NCI-H1092 (cell line): Measurements from ENCODE around the gene CASTOR2.
"Not testable (repeated sequence)": the region's sequence is repeated elsewhere in the genome, so short reads cannot be mapped to it uniquely, and the experiment has no call there.

Source experiments
- DNase-seq: peaks from one replicate; lab custom pipeline; 2025; lab: John Stamatoyannopoulos, UW

CASTOR2 gene

DNA sequence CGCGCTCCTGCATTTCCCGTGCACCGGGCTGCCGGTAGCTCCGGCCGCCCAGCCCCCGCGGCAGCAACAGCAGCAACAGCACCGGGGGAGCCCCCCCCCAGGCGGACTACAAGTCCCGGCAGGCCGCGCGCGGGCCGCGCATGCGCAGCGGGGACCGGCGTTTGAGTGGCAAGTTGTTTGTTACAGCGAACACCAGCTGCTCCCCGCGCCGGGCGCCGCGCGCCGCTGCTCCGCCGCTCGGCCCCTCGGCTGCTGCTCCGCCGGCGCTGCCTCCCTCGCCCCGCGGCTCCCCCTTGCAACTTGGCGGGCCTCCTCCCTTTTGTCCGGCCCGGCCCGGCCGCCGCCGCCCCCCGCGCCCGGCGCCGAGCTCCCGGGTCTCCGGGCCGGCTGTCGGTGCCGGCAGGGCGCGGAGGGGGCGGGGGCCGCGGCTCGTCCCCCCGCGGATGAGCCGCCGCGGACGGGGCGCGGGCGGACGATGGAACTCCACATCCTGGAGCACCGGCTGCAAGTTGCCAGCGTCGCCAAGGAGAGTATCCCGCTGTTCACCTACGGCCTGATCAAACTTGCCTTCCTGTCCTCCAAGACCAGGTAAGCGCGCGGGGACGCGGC lies at the start of gene CASTOR2:
Gene CASTOR2 (plus strand): TSS at position 195 of the 609 bp plus-strand sequence. CDS start 281 bp downstream, at position 476.
- not testable (repeated sequence) for DNase-seq

DNA sequence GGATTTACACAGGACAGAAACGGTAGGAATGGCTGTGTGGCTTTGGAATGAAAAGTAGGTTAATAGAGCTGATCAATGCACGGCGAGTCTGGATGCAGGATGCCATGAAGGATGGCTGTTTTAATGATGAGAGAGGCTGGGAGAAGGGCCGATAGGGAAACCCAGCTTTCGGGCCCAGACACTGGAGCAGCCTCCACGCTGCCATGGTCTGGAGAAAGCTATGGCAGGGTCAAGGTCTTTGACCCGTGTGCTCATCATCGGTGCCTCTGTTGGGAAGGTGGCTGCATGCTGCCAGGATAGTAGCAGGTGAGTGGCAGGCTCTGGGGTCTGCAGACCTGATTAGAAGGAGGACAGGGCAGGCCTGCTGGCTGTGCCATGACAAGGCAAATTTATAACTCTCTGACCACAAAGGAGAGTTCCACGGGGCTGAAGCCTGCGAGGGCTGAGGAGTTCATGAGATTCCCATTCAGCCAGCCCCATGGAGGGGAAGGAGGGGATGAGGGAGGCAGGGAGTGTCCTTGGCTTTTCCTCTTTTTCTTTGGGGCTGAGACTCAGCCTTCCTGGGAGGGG lies 42.1 kb upstream of the CASTOR2 start:
- not testable (repeated sequence) for DNase-seq

DNA sequence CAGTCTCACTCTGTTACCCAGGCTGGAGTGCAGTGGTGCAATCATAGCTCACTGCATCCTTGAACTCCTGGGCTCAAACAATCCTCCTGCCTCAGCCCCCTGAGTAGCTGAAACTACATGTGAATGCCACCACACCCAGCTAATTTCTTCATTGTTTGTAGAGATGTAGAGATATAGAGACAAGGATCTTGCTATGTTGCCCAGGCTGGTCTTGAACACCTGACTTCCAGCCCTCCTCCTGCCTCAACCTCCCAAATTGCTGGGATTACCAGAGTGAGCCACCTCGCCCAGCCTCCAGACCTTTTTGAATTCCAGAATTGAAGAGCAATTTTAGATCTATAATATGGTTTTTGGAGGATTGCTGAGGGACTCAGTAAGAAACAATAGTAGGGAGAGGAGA lies 40.9 kb upstream of the CASTOR2 start:
- DNase-seq, result not testable (repeated sequence)

DNA sequence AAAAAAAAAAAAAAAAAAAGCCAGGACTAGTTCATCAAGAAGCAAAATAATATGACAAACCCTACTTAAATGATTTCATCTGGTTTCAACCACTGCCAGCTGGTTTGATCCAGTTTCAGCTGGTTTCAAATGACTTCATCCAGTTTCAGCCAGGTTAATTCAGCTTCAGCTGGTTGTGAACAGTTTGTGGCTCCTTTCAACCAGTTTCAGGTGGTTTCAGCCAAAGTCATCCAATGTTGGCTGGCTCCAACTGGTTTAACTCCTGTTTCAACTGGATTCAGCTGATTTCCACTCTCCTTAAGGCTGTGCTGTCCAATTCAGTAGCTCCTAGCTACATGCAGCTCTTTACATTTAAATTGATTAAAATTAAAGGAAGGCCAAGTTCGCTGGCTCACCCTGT lies 37.5 kb upstream of the CASTOR2 start:
- not testable (repeated sequence) for DNase-seq

DNA sequence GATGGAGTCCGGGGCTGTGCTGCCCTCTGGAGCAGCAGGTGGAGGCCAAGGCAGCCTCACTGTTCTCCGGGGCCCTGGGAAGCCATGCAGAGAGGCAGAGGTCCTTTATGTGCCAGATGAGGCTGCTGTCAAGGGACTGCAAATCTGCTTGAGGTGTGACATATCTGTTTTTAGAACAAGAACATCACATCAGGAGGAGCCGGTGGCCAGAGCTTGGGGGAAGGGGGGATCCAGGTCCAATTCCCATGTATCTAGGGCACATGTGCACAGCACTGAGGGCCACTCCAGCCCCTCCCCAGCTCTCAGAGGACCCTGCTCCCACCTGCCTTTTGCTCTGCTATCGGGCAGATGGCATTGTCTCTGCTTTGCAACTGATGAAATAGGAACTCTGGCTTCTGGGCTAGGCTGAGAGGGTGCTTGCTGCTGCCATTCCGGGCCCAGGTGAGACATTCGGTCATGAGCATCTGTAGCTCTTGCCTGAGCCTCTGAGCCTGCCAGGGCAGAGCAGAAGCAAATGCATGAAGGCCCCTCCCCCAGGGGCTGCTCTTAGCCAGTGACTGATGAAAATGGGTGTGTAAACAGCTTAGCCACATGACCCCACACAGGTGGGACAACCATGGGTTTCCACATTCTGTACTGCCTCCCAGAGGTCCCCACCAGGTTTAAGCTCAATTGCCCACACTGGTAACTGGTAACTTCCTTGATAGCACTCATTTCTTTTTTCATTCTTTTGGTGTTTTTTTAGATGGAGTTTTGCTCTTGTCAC lies 32.8 kb upstream of the CASTOR2 start:
- DNase-seq, result not testable (repeated sequence)

DNA sequence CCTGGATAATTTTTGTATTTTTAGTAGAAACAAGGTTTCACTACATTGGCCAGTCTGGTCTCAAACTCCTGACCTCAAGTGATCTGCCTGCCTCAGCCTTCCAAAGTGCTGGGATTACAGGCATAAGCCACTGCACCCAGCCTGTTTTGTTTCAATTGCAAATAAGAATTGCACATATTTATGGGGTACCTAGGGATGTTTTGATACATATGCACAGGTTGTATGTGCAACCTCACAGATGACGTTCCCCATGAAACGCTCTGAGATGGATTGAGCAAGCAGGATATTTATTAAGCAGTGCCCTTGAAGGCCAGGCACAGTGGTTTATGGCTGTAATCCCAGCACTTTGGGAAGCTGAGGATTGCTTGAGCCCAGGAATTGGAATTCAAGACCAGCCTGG lies 25.1 kb upstream of the CASTOR2 start:
- not testable (repeated sequence) for DNase-seq

DNA sequence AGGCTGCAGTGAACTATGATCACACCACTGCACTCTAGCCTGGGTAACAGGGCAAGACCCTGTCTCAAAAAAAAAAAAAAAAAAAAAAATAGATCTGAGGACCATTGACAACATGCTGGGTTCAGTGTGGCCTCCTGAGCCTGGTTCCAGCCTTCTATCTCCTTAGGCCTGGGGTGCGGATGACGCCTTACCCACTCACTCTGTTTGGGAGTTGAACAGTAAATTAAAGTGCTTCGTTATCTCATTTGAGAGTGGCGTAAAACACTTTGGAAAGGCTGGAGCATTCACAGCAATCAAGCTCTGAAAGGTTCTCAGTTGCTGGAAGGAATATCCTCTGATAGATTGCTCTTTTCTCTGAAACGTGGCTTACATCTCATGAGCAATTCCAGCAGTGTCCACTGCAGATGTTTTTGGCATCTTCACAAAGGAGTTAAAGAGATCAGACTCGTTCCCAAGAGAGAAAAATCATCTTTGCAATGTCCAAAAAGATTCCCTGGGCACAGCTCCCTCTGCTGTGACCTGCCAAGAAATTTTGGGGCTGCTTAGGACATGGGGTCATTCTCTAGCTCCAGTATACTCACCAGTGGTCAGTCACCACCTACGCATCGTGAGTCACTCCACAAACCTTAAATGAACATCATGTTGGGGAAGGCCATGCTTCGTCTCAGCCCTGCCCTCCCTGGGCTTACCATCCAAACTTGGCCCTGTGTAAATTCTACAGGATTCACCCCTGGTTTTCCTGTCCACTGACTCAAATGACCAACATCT lies 23.0 kb upstream of the CASTOR2 start:
- DNase-seq, result not testable (repeated sequence)

DNA sequence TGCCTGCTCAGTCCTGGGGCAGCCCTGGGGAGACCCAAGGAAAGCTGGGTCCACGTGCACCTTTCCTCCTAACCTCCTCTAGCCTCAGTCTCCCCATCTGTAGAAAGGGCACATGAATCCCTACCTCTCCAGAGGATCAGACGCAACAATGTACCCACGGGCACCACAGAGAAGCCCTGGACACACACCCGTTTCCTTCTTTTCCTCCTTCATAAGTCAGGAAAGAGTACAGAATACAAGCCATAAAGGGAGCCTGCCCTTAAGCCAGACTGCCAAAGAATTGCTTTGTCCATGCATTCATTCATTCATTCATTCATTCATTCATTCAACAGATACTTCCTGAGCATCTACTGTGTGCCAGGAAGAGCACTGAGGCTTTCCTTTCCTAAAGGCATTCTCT lies 20.6 kb upstream of the CASTOR2 start:
- DNase-seq, result not testable (repeated sequence)

DNA sequence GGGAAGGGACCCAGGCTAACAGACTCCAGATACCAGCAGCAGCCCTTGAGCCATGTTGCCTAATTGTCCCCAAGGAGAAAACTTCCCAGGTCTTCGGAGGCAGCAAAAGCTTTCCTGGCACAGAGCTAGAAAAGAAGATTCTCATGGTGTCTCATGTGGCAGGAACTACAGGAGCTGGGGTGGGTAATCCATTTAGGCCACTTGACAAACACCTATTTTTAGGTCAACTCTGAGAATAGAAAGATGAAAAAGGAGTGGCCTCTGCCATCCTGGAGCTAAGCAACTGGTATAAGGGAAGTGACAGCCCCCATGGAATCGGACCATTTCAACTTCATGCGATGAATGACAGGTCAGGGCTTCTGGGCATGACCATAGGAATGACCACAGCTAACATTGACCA lies 16.8 kb upstream of the CASTOR2 start:
- not testable (repeated sequence) for DNase-seq

DNA sequence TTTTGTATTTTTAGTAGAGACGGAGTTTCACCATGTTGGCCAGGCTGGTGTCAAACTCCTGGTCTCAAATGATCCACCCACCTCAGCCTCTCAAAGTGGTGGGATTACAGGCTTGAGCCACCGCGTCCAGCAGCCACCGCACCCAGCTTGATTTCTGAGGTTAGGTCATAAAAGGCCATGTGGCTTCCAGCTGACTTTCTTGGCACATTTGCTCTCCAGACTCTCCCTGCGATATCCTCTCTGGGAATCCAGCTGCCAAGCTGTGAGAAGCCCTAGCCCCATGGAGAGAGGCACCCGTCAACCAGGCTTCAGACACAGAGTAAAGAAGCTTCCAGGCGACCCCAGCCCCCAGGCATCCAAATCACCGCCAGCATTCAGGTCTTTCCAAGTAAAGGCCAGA lies 10.7 kb upstream of the CASTOR2 start:
- DNase-seq, result not testable (repeated sequence)

DNA sequence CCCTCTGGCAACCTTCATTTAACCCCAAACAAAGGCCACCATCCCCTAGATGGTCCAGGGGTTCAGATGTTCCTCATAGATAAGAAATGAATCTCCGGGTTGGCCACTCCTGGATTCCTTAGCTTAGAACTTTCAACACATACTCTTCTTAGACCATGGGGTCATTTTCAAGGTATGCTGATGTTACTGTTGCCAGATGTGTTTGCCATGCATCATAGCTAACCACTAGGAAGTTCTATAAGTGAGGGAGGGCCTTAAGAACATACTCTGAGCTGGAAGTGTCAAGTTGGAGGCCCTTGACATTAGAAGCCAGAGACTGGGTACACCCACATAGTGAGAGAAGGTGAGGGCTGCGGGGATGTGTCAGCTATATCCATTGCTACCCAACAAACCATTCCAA lies 6.2 kb upstream of the CASTOR2 start:
- not testable (repeated sequence) for DNase-seq

DNA sequence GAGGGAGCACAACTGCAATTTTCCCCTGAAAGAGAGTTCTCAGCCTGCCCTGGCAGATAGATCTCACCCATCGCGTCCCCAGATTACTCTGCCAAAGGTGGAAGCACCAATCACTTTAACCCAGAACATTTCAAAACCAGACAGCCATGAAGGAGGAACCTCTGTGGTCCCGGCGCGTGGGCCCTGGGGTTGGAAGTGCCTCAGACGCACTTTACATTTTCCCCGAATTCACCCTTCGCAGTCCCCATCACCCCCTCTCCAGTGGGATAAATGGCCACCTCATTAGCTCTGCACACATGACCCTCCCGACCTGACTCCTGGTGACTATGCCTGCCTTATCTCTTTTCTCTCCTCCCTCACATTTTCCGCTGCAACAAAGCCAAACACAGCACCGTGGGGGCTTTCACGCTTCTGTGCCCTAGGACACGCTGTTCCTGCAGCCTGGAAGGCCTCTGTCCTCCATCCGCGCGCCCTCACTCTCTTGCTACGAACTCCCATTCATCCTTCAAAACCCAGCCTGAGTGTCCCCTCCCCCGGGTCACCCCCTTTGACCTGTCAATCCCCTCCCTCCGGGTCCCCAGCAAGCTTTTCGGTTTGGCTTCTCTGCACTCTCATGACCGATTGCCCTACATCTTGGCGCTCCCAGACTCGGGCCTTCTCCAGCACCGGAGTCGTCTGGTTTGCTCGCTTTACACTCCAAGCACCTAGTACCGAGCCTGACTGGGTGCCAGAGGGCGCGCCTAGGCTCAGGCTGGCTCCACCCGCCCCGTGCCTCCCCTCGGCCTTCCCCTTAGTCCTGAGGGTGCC lies 598 bp upstream of the CASTOR2 start:
- DNase-seq, result not testable (repeated sequence)

DNA sequence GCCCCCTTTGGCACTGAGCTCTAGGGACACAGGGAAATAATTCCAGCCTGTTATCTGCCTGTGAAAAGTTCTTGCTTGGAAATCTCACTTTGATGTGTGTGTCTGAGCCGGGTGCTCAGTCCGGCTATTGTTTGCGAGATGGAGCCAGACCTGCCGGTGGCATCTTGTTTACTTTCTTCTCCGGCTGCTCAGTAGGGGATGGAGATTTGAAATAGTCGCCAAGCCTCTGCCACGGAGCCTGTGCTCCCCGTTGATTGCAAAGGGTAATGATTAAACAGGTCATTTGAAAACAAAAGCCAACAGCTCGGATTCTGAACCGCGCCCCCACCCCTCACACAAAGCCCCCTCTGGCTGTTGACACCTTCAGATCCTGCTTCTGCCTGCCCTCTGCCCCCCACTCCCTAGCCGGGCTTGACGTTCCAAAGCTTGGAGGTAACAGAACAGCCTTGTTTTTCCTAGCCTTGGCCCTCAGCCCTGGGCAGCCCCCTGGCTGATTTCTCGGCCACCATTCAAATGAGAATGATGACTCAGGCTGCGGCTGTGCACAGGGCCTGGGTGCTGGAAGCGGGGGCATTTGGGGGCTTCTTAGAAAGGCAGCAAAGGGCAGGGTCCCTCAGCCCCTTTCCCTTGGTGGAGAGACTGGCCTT lies 1.8 kb downstream of the CASTOR2 start:
- not testable (repeated sequence) for DNase-seq

DNA sequence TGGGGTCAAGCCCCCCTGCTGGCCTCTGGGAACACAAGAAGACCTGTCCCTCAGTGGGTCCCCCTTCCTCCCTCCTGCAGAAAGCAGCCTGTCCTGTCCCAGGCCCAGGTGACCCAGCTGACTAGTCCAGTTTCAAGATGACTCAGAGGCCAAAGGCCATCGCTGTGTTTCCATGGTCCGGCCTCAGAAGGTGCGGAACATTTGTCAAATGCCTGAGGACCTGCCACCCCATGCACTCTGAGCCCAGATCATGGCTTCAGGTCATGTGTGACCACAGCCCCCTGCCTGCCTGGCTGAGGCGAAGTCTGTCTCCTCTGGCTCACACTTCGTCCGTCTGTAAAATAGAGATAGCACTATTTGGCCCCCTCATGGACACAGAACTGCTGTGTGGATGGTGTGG lies 2.4 kb downstream of the CASTOR2 start:
- DNase-seq, result not testable (repeated sequence)

DNA sequence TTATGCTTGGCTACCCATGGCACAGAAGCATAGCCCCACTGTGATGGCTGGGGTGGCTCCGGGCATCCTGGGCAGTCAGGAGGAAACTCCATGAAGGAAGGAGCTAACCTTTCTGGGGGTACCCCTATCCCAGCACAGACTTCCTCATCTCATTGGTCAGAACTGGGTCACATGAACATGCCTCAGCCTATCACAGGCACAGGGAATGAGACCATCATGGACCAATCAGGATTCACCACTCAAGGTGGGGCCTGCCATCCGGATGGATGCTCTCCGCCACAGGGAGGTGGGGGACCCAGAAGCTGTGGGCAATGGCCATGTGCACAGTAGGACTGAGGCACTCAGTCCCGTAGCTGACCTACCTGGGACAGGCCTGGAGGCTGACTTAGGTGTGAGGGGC lies 6.9 kb downstream of the CASTOR2 start:
- DNase-seq, result not testable (repeated sequence)

DNA sequence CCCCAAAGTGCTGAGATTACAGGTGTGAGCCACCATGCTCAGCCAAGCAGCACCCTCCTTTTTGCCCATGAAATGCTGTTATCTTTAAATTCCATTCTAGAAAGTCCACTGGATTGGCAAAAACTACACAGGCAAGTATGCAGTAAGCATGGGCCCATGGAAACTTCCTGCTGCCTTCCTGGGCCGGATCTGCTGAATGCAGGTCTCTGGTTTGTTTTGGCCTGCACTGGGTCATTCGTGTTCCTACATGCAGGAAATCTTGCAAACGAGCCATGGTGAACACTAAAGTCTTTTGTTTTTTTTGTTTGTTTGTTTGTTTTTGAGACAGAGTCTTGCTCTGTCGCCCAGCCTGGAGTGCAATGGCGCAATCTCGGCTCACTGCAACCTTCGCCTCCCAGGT lies 7.9 kb downstream of the CASTOR2 start:
- DNase-seq, result not testable (repeated sequence)

DNA sequence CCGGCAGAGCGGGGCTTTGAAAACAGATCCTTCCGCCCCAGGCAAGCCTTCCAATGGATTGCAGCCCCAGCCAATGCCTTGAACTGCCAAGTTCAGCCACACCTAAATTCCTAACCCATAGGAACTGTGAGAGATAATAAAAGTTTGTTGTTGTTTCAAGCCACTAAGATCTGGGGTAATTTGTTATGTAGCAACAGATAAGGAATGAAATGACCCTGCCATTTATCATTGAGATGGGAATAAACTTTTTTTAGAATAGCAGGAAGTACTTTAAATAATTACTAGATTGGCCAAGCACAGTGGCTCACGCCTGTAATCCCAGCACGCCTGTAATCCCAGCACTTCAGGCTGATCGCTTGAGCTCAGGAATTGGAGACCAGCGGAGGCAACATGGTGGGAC lies 11.5 kb downstream of the CASTOR2 start:
- not testable (repeated sequence) for DNase-seq

DNA sequence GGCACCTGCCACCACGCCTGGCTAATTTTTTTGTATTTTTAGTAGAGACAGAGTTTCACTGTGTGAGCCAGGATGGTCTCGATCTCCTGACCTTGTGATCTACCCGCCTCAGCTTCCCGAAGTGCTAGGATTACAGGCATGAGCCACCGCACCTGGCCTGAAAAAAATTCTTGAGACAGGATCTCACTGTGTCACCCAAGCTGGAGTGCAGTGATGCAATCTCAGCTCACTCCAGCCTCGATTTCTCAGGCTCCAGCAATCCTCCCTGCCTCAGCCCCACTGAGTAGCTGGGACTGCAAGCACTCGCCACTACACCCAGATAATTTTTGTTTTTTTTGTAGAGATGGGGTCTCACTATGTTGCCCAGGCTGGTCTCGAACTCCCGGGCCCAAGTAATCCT lies 13.0 kb downstream of the CASTOR2 start:
- DNase-seq, result not testable (repeated sequence)

DNA sequence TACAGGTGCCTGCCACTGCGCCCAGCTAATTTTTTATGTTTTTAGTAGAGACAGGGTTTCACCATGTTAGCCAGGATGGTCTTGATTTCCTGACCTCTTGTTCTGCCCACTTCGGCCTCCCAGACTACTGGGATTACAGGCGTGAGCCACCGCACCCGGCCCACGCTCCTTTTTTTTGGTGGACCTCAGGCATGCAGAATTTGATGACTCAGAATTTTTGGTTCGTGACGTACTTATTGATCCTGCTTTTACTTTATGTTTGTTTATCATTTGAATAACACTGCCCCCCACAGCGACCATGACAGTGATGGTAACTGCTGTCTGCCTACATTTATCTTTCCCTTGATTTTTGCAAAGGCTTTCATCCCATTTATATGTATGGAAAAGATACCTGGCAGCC lies 23.9 kb downstream of the CASTOR2 start:
- DNase-seq, result not testable (repeated sequence)

DNA sequence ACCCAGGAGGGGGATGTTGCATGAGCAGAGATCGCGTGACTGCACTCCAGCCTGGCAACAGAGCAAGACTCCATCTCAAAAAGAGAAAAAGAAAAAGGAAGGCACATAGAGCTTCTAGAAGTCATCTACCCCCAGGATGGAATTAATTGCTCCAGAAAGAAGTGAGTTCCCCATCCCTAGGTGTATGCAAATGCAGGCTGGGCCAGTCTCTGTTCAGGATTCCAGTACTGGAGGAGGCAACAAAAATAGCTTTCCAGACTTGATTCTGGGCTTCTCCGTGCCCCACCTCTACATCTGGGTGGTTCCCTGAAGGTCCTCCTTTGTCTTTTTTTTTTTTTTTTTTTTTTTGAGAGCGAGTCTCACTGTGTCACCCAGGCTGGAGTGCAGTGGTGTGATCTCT lies 28.6 kb downstream of the CASTOR2 start:
- DNase-seq, result no peak
